ENCODE results near the gene LRP8.
"Not testable (repeated sequence)": the region's sequence is repeated elsewhere in the genome, so short reads cannot be mapped to it uniquely, and the experiment has no call there.

LRP8 gene

GRCh38 chr1:53210352-53210751, 117.5 kb downstream of the LRP8 start:
- DNase-seq (ENCODE audit: low read depth) = no peak

DNA sequence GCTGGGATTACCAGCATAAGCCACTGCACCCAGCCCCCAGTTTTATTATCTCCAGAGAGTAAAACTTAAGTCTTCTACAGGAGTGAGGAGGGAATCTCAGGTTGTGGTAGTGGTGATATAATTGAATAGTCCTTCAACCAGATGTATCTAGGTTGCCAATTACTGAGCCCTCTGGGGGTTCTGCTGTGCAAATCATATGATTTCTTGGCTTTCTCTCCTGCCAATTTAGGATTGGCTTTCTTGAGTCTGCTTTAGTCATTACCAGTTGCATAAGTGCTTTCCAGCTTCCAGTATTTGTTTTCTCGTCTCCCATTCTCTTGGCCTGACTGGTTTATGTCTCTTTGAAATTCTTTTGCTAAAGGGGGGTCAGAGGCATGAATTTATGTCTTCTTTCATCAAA, 120.1 kb downstream of the LRP8 start:
- no peak for DNase-seq (ENCODE audit: low read depth)

DNA sequence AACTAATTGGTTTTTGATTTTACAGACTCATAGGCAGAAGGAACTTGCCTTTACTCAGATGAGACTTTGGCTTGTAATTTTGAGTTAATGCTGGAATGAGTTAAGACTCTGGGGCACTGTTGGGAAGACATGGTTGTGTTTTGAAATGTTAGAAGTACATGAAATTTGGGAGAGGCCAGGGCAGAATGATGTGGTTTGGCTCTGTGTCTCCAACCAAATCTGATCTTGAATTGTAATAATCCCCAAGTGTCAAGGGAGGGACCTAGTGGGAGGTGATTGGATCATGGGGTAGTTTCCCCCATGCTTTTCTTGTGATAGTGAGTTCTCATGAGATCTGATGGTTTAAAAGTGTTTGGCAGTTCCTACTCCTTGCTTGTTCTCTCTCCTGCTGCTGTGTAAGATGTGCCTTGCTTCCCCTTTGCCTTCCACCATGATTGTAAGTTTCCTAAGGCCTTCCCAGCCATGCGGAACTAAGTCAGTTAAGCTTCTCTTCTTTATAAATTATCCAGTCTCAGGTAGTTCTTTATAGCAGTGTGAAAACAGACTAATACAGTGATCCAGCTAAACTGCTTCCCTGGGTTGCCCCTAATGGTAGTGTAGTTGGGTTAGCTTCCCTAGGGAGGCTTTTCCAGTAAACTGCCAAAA, 121.0 kb downstream of the LRP8 start:
- DNase-seq (ENCODE audit: low read depth) = no peak

GRCh38 chr1:53206083-53206685, 121.7 kb downstream of the LRP8 start:
- DNase-seq (ENCODE audit: low read depth) = not testable (repeated sequence)

DNA sequence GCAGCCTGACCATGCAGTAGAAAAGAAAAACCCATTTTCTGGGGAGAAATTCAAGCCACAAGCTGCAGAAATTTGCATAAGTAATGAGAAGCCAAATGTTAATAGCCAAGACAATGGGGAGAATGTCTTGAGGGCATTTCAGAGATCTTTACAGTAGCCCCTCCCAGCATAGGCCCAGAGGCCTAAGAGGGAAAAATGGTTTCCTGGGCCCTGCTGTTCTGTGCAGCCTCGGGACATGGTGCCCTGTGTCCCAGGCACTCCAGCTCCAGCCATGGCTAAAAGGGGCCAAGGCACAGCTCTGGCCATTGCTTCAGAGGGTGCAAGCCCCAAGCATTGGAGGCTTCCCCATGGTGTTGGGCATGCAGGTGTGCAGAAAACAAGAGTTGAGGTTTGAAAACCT, 122.4 kb downstream of the LRP8 start:
- DNase-seq (ENCODE audit: low read depth) = not testable (repeated sequence)

GRCh38 chr1:53203466-53203865, 124.4 kb downstream of the LRP8 start:
- no peak for DNase-seq (ENCODE audit: low read depth)

DNA sequence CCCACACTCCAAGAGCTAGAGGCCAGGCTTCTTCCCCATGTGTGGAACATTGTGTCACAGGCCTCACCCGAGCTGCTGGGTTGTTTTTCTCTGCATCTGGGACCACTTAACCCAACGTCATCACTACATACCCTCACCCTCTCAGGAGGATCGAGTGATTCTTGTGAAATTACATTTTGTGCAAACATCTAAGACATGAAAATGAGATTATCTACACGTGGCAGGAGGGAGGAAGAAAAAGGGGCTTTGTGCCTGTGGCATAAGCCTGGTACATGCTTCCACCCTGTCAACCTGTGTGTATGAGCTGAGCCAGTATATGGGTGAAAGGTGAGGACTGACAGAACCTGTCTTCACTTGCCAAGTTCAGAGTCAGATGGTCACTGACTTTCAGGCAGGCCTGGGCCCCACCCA, 129.6 kb downstream of the LRP8 start:
- DNase-seq (ENCODE audit: low read depth) = no peak

DNA sequence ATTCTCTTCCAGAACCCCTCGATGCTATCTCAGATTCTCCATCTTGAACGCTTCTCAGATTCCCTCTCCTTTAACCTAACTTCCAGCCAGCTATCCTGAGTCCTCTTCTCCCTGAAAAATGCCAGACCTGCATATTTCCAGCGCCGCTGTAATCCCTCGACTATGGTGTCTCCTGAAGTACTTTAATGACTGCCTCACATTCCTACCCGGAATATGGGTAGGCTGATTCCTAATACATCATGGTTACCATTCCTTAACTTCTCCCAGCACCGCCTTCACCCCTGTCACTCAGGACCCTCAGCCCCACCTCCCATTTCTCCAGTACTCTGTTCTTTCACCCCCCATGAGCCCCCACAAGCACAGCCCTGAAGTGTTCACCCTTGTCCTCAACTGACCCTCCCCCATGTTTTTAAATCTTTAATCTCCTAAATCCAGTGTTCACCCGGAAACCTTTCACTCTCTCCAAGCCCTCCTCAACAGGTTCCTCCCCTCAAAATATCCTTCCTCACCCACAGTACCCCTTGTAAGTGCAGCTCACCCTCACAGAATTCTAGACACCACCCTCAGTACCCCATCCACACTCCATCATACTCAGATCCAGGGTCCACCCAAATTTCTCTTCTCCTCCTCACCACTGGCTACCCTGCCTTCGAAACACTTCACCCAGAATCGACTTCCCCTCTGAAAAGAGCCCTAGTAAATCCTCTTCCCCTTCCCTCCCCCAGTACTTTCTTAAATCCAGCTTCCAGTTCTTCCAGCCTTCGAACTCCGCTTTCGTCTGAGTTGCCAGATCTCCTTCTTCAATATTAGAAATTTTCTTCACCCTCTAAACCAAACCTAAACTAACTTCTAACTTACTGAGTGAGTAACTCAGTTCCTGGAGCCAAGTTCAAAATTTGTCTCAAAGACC, 130.3 kb downstream of the LRP8 start:
- DNase-seq (ENCODE audit: low read depth) = no peak

GRCh38 chr1:53196485-53197290, 131.2 kb downstream of the LRP8 start, which contains the start of gene CPT2:
Gene CPT2 (plus strand): TSS chr1:53196824. CDS start chr1:53196944, 120 bp downstream.
- DNase-seq (ENCODE audit: low read depth) = peak; percentile 92

GRCh38 chr1:53196017-53196484, 131.8 kb downstream of the LRP8 start:
- DNase-seq (ENCODE audit: low read depth) = no peak

- DNase-seq (ENCODE audit: low read depth) = no peak
Observed at GRCh38 chr1:53195246-53196016, 132.4 kb downstream of the LRP8 start.
